Epithelial cell of esophagus (primary cell): ENCODE data around the gene CNTN1.

Experiments used
- DNase-seq: peaks from one replicate; pipeline ENCODE4 v3.0.0; 2010; ENCODE audit warnings: low read depth
- H3K4me3 ChIP-seq: 2 replicates; pipeline ENCODE4 v1.5.1; 2011; ENCODE audit warnings: mild to moderate bottlenecking, low read length, control low read depth
- TF ChIP-seq, protein P1 (sequence below): IDR thresholded peaks from 2 replicates; pipeline ENCODE4 v1.5.1; 2011; ENCODE audit warnings: low read depth, mild to moderate bottlenecking, low read length, control low read depth, inconsistent platforms; ENCODE audit not compliant: insufficient read depth; ENCODE audit errors: missing control alignments

Gene CNTN1

DNA sequence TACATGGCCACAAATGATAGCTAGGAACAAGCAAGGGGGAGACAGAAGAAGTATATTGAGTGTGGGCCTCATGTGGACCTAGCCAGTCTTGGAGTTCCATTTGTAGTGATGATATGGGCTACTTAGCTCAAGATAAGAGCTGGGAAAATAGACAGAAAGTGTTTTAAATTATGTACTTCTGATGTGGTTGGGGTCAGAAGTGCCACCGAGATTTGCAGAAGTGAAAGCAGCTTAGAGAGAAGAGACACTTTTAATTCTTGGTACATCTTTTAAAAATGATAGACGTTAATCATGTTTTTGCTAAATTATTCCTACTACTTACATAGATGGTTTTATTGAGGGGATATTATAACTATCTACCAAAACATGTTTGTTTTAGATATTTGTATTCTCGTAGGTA is 297.5 kb downstream of the CNTN1 start:
- TF ChIP-seq, protein P1, sequence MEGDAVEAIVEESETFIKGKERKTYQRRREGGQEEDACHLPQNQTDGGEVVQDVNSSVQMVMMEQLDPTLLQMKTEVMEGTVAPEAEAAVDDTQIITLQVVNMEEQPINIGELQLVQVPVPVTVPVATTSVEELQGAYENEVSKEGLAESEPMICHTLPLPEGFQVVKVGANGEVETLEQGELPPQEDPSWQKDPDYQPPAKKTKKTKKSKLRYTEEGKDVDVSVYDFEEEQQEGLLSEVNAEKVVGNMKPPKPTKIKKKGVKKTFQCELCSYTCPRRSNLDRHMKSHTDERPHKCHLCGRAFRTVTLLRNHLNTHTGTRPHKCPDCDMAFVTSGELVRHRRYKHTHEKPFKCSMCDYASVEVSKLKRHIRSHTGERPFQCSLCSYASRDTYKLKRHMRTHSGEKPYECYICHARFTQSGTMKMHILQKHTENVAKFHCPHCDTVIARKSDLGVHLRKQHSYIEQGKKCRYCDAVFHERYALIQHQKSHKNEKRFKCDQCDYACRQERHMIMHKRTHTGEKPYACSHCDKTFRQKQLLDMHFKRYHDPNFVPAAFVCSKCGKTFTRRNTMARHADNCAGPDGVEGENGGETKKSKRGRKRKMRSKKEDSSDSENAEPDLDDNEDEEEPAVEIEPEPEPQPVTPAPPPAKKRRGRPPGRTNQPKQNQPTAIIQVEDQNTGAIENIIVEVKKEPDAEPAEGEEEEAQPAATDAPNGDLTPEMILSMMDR: no peak
- no peak for DNase-seq

DNA sequence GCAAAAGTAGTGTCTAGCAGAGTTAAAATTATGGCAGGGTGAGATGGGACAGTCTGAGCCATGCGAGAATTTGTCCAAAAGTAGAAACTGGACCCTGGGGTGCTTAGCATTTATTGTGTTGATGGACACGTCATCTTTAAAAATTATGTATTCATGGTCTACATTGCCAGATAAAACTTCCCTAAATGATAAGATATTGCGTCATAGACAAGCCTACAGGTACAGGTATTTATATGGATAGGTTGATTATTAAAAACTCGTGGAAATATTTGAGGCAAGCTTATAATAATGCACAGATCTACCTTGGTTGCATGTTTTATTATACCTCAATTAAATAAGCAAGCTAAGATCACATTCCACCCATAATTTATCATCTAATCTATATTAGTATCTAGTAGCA is 299.9 kb downstream of the CNTN1 start:
- no peak for DNase-seq
- TF ChIP-seq, protein P1: no peak

More for the DNA sequence above, 297.5 kb downstream of the CNTN1 start:
- no peak overlapping the region for H3K4me3 ChIP-seq

DNA sequence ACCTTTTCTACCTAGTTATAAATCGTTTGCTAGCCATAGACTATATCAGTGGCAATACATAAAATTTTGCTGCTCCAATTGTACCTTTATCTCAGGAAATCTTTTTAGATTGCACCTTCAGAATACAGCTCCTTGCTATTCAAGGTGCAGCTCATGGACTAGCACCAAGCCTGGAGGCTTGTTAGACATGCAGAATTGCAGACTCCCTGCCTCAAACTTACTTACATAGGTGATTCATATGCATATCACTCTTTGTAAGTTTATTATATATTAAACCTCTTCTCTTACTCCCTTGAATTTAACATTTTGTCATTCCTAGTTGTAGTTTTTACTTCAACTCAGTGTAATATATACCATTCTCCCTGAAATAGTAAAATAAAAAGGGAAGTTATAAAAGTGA is 300.4 kb downstream of the CNTN1 start:
- peak; percentile 42 for DNase-seq

More for the DNA sequence above, 299.9 kb downstream of the CNTN1 start:
- H3K4me3 ChIP-seq: no peak overlapping the region

DNA sequence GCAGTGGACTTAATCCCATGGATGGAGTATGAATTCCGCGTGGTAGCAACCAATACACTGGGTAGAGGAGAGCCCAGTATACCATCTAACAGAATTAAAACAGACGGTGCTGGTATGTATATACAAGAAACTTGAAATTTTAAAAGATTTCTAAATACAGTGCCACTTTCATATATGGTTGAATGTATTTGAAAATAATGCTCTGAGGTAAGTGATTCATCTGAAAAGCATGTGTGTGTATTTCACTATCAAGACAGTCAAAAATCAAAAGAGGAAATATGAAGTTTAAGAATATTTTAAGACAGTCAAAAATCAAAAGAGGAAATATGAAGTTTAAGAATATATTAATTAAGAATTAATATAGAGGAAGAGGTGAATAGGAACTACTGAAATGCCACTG is 300.9 kb downstream of the CNTN1 start:
- DNase-seq: peak; percentile 8
- TF ChIP-seq, protein P1: no peak

More for the DNA sequence above, 300.4 kb downstream of the CNTN1 start:
- TF ChIP-seq, protein P1: no peak
- H3K4me3 ChIP-seq: no peak overlapping the region

DNA sequence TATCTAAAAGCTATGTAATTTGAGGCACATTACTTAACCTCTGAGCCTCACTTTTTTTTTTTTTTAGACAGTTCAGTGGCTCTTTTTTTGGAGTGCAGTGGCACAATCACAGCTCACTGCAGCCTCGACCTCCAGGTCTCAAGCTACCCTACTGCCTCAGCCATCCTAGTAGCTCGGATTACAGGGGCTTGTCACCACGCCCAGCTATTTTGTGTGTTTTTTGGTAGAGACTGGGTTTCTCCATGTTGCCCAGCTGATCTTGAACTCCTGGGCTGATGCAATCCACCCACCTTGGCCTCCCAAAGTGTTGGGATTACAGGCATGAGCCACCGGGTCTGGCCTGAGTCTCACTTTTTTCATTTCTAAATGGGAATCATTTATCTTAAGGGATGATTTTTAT is 303.9 kb downstream of the CNTN1 start:
- DNase-seq: no peak
- H3K4me3 ChIP-seq: no peak overlapping the region
- TF ChIP-seq, protein P1: no peak

More for the DNA sequence above, 300.9 kb downstream of the CNTN1 start:
- no peak overlapping the region for H3K4me3 ChIP-seq

DNA sequence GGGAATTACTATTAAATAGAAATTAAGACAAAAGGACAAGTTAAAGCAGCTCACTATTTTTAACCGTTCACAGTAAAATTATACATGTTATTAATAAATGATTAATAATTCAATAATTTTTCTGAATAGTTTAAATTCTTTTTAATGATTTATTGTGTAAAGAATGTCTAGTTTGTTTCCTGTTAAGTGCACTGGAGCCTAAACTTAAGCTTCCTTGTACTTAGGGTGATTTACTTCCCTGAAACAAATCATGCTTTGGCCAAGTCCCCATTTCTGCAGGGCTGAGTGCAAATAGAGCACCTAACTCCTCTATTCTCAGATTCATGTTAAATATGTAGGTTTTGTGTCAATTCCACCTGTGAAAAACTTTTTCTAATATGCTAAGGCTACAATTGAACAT is 307.0 kb downstream of the CNTN1 start:
- TF ChIP-seq, protein P1: no peak
- DNase-seq: peak; percentile 16
- H3K4me3 ChIP-seq: no peak overlapping the region

DNA sequence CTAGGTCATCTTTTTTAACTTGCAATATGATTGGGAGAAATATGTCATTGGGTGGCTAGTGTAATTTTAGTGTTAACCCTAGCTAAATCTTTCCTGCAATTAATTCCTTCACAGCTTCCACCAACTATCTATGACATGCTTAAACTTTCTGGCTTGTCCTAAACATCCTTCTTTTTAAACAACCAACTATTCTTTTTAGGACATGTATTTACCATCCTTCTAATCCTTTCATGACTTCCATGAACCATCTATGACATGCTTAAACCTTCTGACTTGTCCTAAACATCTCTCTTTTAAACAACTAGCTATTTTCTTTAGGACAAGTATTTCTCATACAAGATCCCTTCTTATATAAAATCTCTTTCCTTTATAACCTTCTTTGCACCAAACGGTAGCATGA is 316.2 kb downstream of the CNTN1 start:
- TF ChIP-seq, protein P1: no peak
- no peak overlapping the region for H3K4me3 ChIP-seq
- DNase-seq: no peak
